A549 treated with GW870086 at 1 μM for 4 hours (cell line): ENCODE data around the gene DGKK. TPM values are rescaled to one million over a fixed set of nuclear protein-coding genes. Genes with fewer than 3 reads are reported as not detected.

Source experiments
- total RNA-seq: library from RNA; stranded (reverse); fragments of 200-300 nt; extraction: Qiagen RNA extraction; gene quantifications from 5 replicates; pipeline ENCODE4 v1.2.3, GENCODE V29; 2022; ENCODE audit warnings: low read depth

The DGKK gene, protein sequence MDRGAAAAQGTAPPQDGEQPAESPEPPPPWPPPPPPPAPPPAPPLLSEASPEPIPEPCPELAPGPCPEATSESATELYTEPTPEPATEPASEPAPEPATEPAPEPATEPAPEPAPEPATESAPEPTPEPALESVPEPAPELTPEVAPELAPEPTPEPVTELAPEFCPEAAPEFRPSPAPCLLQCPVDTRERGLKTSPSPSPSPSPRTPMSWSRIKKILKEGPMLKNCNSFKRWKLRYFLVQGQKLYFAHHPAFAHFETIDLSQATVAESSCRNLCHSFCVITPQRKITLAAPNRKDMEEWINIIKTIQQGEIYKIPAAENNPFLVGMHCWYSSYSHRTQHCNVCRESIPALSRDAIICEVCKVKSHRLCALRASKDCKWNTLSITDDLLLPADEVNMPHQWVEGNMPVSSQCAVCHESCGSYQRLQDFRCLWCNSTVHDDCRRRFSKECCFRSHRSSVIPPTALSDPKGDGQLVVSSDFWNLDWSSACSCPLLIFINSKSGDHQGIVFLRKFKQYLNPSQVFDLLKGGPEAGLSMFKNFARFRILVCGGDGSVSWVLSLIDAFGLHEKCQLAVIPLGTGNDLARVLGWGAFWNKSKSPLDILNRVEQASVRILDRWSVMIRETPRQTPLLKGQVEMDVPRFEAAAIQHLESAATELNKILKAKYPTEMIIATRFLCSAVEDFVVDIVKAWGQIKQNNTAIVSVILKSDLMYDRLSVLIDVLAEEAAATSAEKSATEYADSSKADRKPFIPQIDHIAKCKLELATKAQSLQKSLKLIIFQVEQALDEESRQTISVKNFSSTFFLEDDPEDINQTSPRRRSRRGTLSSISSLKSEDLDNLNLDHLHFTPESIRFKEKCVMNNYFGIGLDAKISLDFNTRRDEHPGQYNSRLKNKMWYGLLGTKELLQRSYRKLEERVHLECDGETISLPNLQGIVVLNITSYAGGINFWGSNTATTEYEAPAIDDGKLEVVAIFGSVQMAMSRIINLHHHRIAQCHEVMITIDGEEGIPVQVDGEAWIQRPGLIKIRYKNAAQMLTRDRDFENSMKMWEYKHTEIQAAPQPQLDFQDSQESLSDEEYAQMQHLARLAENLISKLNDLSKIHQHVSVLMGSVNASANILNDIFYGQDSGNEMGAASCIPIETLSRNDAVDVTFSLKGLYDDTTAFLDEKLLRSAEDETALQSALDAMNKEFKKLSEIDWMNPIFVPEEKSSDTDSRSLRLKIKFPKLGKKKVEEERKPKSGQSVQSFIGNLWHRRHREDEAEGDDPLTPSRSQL
- total RNA-seq, result not detected in 5 replicates

DNA sequence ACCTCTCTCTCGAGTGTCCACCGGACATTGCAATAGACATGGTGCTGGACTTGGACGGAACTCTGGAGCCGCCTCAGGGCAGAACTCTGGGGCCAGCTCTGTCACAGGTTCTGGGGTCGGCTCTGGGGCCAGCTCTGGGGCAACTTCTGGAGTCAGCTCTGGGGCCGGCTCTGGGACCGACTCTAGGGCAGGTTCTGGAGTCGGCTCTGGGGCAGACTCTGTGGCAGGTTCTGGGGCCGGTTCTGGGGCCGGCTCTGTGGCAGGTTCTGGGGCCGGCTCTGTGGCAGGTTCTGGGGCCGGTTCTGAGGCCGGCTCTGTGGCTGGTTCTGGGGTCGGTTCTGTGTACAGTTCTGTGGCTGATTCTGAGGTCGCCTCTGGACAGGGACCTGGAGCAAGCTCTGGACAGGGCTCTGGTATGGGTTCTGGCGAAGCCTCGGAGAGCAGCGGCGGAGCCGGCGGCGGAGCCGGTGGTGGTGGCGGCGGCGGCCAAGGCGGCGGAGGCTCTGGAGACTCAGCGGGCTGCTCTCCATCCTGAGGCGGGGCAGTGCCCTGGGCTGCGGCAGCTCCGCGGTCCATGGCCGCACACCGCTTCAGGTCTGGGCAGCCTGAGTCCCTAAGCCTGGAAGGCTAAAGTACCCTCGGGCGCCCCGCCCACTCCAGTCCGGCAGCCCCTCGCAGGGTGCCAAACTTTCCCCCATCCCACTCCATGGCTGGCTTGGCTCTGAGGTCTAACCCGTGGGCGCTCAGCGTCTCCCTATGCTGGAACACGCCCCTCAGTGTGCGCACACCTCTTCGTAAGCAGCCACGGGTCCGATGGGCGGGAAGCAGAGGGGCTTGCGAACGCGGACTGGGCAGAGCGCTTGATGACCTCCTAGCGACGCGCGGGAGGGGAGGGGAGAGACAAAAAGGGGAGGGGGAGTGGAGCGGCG is at the start of gene DGKK:
DGKK (minus strand) TSS at position 723 of the 929 bp plus-strand sequence; CDS start at position 576, 147 bp downstream.

